Progenitor cell of endocrine pancreas (in vitro differentiated cells): Measurements from ENCODE around the gene ACP2. TPM values are rescaled to one million over a fixed set of nuclear protein-coding genes. Genes with fewer than 3 reads are reported as not detected.
A peak's percentile ranks its signal among the peaks of the same experiment; 100 is the strongest.

Source experiments
- DNase-seq: peaks from one replicate; pipeline ENCODE4 v3.0.0; 2021; ENCODE audit warnings: low spot score; ENCODE audit not compliant: unreplicated experiment
- H3K27ac Mint-ChIP-seq: 2 replicates; pipeline ENCODE4 v1.8.0; 2021; ENCODE audit warnings: mild to moderate bottlenecking, moderate library complexity, mixed read lengths
- H3K27me3 Mint-ChIP-seq: 2 replicates; pipeline ENCODE4 v1.8.0; 2021; ENCODE audit warnings: mixed read lengths
- H3K36me3 Mint-ChIP-seq: 2 replicates; pipeline ENCODE4 v1.8.0; 2022; ENCODE audit warnings: mixed read lengths; ENCODE audit not compliant: insufficient read depth
- H3K4me1 Mint-ChIP-seq: 2 replicates; pipeline ENCODE4 v1.8.0; 2021; ENCODE audit warnings: low read depth, mixed read lengths
- H3K4me3 Mint-ChIP-seq: 2 replicates; pipeline ENCODE4 v1.8.0; 2021; ENCODE audit warnings: low read depth, mild to moderate bottlenecking, moderate library complexity, mixed read lengths
- H3K9me3 Mint-ChIP-seq: 2 replicates; pipeline ENCODE4 v1.8.0; 2021; ENCODE audit warnings: low read depth, mixed read lengths
- total RNA-seq: library from RNA; stranded (reverse); gene quantifications from 2 replicates; pipeline ENCODE4 v1.2.1, GENCODE V29; 2021
- TF ChIP-seq, protein P1 (sequence below): fragments of 200-600 bp; sonication (generic); IDR thresholded peaks from one replicate; pipeline ENCODE4 v1.5.0; 2021; ENCODE audit warnings: antibody characterized with exemption, mild to moderate bottlenecking; ENCODE audit not compliant: unreplicated experiment

Gene ACP2
- total RNA-seq, 1 donor from 2014 or later: 60.2 TPM

GRCh38 chr11:47261291-47261800 is 12.7 kb upstream of the ACP2 start:
- Mint-ChIP-seq H3K4me3 (no peak overlapping the region), H3K27me3 (no peaks in the 10 kb centered on the region), H3K36me3 (no peaks in the 10 kb centered on the region), H3K4me1 (peaks cover 12% of the 10 kb centered on the region), H3K9me3 (no peaks in the 10 kb centered on the region), H3K27ac (no peak overlapping the region)
- TF ChIP-seq, protein P1, sequence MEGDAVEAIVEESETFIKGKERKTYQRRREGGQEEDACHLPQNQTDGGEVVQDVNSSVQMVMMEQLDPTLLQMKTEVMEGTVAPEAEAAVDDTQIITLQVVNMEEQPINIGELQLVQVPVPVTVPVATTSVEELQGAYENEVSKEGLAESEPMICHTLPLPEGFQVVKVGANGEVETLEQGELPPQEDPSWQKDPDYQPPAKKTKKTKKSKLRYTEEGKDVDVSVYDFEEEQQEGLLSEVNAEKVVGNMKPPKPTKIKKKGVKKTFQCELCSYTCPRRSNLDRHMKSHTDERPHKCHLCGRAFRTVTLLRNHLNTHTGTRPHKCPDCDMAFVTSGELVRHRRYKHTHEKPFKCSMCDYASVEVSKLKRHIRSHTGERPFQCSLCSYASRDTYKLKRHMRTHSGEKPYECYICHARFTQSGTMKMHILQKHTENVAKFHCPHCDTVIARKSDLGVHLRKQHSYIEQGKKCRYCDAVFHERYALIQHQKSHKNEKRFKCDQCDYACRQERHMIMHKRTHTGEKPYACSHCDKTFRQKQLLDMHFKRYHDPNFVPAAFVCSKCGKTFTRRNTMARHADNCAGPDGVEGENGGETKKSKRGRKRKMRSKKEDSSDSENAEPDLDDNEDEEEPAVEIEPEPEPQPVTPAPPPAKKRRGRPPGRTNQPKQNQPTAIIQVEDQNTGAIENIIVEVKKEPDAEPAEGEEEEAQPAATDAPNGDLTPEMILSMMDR: no peak
- no peak for DNase-seq

DNA sequence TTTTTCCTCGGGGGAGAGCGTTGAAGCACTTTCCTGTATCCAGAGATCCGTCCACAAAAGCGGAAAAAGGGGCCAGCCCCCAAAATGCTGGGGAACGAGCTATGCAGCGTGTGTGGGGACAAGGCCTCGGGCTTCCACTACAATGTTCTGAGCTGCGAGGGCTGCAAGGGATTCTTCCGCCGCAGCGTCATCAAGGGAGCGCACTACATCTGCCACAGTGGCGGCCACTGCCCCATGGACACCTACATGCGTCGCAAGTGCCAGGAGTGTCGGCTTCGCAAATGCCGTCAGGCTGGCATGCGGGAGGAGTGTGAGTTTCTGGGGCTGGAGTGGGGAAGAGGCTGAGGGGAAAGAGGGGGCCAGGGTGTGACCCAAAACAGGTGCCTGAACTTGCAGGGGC is 11.8 kb upstream of the ACP2 start:
- Mint-ChIP-seq H3K36me3 (no peaks in the 10 kb centered on the region), H3K27ac (no peak overlapping the region), H3K4me3 (no peak overlapping the region), H3K9me3 (no peaks in the 10 kb centered on the region), H3K27me3 (no peaks in the 10 kb centered on the region), H3K4me1 (peaks cover 12% of the 10 kb centered on the region)
- no peak for DNase-seq
- TF ChIP-seq, protein P1: no peak

DNA sequence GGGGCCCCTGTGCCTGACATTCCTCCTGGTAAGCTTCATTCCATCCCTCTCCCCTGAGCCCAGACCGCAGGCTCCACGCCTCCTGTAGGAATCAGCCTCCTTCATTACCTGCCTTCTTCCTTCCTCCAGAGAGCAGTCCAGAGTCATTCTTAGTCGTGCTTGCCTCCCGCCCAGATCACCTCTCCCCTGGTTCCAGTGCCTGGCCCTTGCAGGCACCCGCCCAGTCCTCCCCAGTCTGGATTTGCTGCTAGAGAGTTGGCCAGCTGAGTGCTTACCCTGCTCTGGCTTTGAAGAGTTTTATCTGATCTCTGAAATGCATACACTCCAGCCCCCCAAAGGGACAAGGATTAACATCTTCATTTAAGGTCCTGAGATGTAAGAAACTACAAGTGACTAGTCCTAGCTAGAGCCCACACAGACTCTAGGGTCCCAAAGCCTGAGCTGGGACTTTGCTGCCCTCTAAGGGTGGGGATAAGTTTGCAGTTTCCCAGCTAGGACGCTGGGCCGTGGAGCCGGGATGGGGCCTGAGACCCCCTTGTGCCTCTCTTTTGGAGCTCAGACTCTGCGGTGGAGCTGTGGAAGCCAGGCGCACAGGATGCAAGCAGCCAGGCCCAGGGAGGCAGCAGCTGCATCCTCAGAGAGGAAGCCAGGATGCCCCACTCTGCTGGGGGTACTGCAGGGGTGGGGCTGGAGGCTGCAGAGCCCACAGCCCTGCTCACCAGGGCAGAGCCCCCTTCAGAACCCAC is 10.8 kb upstream of the ACP2 start:
- TF ChIP-seq, protein P1: peak; percentile 57
- Mint-ChIP-seq H3K4me1 (peaks cover 16% of the 10 kb centered on the region), H3K36me3 (no peaks in the 10 kb centered on the region), H3K4me3 (no peak overlapping the region), H3K27ac (peak overlapping the region; percentile 17), H3K9me3 (no peaks in the 10 kb centered on the region), H3K27me3 (no peaks in the 10 kb centered on the region)
- no peak for DNase-seq

- Mint-ChIP-seq H3K4me1 (peaks cover 16% of the 10 kb centered on the region), H3K9me3 (no peaks in the 10 kb centered on the region), H3K27ac (peak overlapping the region; percentile 11), H3K4me3 (peak overlapping the region; percentile 55), H3K36me3 (no peaks in the 10 kb centered on the region), H3K27me3 (no peaks in the 10 kb centered on the region)
- TF ChIP-seq, protein P1: no peak
- no peak for DNase-seq
These were observed 9.8 kb upstream of the ACP2 start for GRCh38 chr11:47258317-47258902.

- H3K27ac Mint-ChIP-seq: peak within 1 kb of the TSS; percentile 91
- DNase-seq: peak; percentile 30
- H3K36me3 Mint-ChIP-seq: no peaks in the 10 kb centered on the region
- peak within 1 kb of the TSS; percentile 55 for H3K4me3 Mint-ChIP-seq
- TF ChIP-seq, protein P1: peak; percentile 68
- H3K9me3 Mint-ChIP-seq: no peaks in the 10 kb centered on the region
- H3K4me1 Mint-ChIP-seq: peaks cover 16% of the 10 kb centered on the region
- H3K27me3 Mint-ChIP-seq: no peaks in the 10 kb centered on the region
These were observed 9.1 kb upstream of the ACP2 start, which contains the start of gene NR1H3 for GRCh38 chr11:47257517-47258316. TSS of gene NR1H3 (plus strand) at chr11:47257996. CDS start at chr11:47259217, 1,221 bp downstream.
